HepG2 (cell line): ENCODE results near the gene C17orf58. TPM values are rescaled to one million over a fixed set of nuclear protein-coding genes. Genes with fewer than 3 reads are reported as not detected.
A peak's percentile ranks its signal among the peaks of the same experiment; 100 is the strongest.

Experiments used
- NAIF1 ChIP-seq: sonication (generic); formaldehyde crosslinking; IDR thresholded peaks from 2 replicates; pipeline ENCODE4 v1.5.0; 2020; ENCODE audit warnings: mild to moderate bottlenecking, missing genetic modification reagents, borderline replicate concordance
- NR3C1 ChIP-seq: sonication (generic); formaldehyde crosslinking; IDR thresholded peaks from 2 replicates; pipeline ENCODE4 v1.4.0; 2020; ENCODE audit warnings: missing genetic modification reagents
- PLRG1 ChIP-seq: fragments of 450-650 bp; conservative IDR thresholded peaks from 2 replicates; pipeline ENCODE4 v1.6.1; 2016
- U2AF1 ChIP-seq: fragments of 200-400 bp; formaldehyde crosslinking; optimal IDR thresholded peaks from 2 replicates; pipeline ENCODE3; 2017; ENCODE audit warnings: mild to moderate bottlenecking, low read depth, low read length
- XBP1 ChIP-seq: sonication (generic); formaldehyde crosslinking; IDR thresholded peaks from 2 replicates; pipeline ENCODE4 v1.5.0; 2020; ENCODE audit warnings: missing genetic modification reagents
- YY1 ChIP-seq: IDR thresholded peaks from 2 replicates; pipeline ENCODE4 v1.6.1; 2011; ENCODE audit warnings: low read length, low read depth, moderate library complexity, mild to moderate bottlenecking; ENCODE audit not compliant: insufficient read depth, insufficient replicate concordance
- ZMYM3 ChIP-seq: sonication (generic); formaldehyde crosslinking; IDR thresholded peaks from 2 replicates; pipeline ENCODE4 v1.5.1; 2020; ENCODE audit warnings: mild to moderate bottlenecking, missing genetic modification reagents
- ZNF878 ChIP-seq: sonication (generic); formaldehyde crosslinking; IDR thresholded peaks from 2 replicates; pipeline ENCODE4 v1.8.1; 2023; ENCODE audit warnings: mild to moderate bottlenecking, missing genetic modification reagents, moderate library complexity
- polyA plus RNA-seq, 8 experiments: library from polyadenylated mRNA; depleted of rRNA in 3 of 8; stranded (reverse) in 7 of 8; unstranded in 1 of 8; fragments of >200 nt; fragmentation: Illumina TruSeq in 4 of 8; extraction: Trizol in 4 of 8; gene quantifications; 2 replicates each; pipeline versions ENCODE4 v1.2.1 to v1.2.3, GENCODE V29; 2011 to 2016; ENCODE audit warnings: low read depth in 4 of 8, missing spikeins in 1 of 8, mixed read lengths in 1 of 8; ENCODE audit not compliant: insufficient read depth in 1 of 8
- total RNA-seq, 5 experiments: library from RNA; depleted of rRNA; stranded (reverse); fragments of >200 nt; fragmentation: Illumina TruSeq; extraction: Trizol; gene quantifications; 2 replicates each; pipeline ENCODE4 v1.2.3, GENCODE V29; 2016; ENCODE audit warnings: low read depth in 1 of 5
- TF ChIP-seq, protein P1 (sequence below): sonication (generic); formaldehyde crosslinking; IDR thresholded peaks from 2 replicates; pipeline ENCODE4 v1.8.0; 2022; ENCODE audit warnings: mild to moderate bottlenecking, missing genetic modification reagents; ENCODE audit not compliant: insufficient replicate concordance
- TF ChIP-seq, protein P2 (sequence below): sonication (generic); formaldehyde crosslinking; IDR thresholded peaks from 2 replicates; pipeline ENCODE4 v1.4.0; 2020; ENCODE audit warnings: missing genetic modification reagents, borderline replicate concordance
- TF ChIP-seq, protein P3 (sequence below): IDR thresholded peaks from 2 replicates; pipeline ENCODE4 v1.6.1; 2016; ENCODE audit warnings: control low read depth
- TF ChIP-seq, protein P4 (sequence below): IDR thresholded peaks from 2 replicates; pipeline ENCODE4 v1.6.1; 2016
- TF ChIP-seq, protein P5 (sequence below), 2 experiments: sonication (generic) in 1 of 2; formaldehyde crosslinking in 1 of 2; IDR thresholded peaks; 2 replicates each; pipeline versions ENCODE4 v1.6.1 to v1.9.0; 2014 to 2022; ENCODE audit warnings: antibody characterized with exemption in 1 of 2, borderline replicate concordance in 1 of 2, inconsistent platforms in 1 of 2, low read depth in 1 of 2, missing genetic modification reagents in 1 of 2

Gene C17orf58
- total and polyA plus RNA-seq, 2 of the 13 experiments (the other 11 are each of a cell fraction or from before 2014, with no cell fraction given): 15.6 to 15.8 TPM

DNA sequence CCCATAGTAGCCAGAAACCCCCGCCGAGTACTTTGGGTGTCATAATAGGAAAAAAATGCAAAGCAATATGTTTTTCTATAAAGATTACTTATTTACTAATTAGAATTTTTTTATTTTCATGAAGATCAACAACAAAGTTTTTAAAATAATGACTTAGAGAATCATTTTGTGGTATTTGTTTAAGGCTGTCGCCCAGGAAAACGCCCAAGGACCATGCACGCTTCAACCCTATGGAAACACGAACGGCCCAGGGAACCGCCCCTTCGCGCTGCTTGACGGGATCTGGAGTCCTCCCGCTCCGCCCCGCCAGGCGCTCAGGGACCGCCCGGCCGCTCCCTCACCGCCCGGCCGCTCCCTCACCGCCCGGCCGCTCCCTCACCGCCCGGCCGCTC is 38.9 kb upstream of the C17orf58 start (continued):
- TF ChIP-seq, protein P1, sequence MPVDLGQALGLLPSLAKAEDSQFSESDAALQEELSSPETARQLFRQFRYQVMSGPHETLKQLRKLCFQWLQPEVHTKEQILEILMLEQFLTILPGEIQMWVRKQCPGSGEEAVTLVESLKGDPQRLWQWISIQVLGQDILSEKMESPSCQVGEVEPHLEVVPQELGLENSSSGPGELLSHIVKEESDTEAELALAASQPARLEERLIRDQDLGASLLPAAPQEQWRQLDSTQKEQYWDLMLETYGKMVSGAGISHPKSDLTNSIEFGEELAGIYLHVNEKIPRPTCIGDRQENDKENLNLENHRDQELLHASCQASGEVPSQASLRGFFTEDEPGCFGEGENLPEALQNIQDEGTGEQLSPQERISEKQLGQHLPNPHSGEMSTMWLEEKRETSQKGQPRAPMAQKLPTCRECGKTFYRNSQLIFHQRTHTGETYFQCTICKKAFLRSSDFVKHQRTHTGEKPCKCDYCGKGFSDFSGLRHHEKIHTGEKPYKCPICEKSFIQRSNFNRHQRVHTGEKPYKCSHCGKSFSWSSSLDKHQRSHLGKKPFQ: no peak
- TF ChIP-seq, protein P2, sequence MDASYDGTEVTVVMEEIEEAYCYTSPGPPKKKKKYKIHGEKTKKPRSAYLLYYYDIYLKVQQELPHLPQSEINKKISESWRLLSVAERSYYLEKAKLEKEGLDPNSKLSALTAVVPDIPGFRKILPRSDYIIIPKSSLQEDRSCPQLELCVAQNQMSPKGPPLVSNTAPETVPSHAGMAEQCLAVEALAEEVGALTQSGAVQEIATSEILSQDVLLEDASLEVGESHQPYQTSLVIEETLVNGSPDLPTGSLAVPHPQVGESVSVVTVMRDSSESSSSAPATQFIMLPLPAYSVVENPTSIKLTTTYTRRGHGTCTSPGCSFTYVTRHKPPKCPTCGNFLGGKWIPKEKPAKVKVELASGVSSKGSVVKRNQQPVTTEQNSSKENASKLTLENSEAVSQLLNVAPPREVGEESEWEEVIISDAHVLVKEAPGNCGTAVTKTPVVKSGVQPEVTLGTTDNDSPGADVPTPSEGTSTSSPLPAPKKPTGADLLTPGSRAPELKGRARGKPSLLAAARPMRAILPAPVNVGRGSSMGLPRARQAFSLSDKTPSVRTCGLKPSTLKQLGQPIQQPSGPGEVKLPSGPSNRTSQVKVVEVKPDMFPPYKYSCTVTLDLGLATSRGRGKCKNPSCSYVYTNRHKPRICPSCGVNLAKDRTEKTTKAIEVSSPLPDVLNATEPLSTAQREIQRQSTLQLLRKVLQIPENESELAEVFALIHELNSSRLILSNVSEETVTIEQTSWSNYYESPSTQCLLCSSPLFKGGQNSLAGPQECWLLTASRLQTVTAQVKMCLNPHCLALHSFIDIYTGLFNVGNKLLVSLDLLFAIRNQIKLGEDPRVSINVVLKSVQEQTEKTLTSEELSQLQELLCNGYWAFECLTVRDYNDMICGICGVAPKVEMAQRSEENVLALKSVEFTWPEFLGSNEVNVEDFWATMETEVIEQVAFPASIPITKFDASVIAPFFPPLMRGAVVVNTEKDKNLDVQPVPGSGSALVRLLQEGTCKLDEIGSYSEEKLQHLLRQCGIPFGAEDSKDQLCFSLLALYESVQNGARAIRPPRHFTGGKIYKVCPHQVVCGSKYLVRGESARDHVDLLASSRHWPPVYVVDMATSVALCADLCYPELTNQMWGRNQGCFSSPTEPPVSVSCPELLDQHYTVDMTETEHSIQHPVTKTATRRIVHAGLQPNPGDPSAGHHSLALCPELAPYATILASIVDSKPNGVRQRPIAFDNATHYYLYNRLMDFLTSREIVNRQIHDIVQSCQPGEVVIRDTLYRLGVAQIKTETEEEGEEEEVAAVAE: no peak
- TF ChIP-seq NAIF1: peak; percentile 17; the same call in 1 of the 2 replicates
- TF ChIP-seq, protein P3, sequence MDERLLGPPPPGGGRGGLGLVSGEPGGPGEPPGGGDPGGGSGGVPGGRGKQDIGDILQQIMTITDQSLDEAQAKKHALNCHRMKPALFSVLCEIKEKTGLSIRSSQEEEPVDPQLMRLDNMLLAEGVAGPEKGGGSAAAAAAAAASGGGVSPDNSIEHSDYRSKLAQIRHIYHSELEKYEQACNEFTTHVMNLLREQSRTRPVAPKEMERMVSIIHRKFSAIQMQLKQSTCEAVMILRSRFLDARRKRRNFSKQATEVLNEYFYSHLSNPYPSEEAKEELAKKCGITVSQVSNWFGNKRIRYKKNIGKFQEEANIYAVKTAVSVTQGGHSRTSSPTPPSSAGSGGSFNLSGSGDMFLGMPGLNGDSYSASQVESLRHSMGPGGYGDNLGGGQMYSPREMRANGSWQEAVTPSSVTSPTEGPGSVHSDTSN (CRISPR knock-in tag): no peak
- no peak for TF ChIP-seq NR3C1 (CRISPR knock-in tag)
- TF ChIP-seq XBP1 (CRISPR knock-in tag): no peak
- TF ChIP-seq, protein P4, sequence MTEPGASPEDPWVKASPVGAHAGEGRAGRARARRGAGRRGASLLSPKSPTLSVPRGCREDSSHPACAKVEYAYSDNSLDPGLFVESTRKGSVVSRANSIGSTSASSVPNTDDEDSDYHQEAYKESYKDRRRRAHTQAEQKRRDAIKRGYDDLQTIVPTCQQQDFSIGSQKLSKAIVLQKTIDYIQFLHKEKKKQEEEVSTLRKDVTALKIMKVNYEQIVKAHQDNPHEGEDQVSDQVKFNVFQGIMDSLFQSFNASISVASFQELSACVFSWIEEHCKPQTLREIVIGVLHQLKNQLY (CRISPR knock-in tag): 0 out of 2 replicates have a peak, but pooled peaks have one; percentile 15
- TF ChIP-seq U2AF1: peak; percentile 31
- TF ChIP-seq YY1: peak; percentile 32
- TF ChIP-seq ZMYM3 (CRISPR knock-in tag): no peak
- TF ChIP-seq PLRG1: no peak
- TF ChIP-seq ZNF878 (CRISPR knock-in tag): no peak
- TF ChIP-seq, protein P5, sequence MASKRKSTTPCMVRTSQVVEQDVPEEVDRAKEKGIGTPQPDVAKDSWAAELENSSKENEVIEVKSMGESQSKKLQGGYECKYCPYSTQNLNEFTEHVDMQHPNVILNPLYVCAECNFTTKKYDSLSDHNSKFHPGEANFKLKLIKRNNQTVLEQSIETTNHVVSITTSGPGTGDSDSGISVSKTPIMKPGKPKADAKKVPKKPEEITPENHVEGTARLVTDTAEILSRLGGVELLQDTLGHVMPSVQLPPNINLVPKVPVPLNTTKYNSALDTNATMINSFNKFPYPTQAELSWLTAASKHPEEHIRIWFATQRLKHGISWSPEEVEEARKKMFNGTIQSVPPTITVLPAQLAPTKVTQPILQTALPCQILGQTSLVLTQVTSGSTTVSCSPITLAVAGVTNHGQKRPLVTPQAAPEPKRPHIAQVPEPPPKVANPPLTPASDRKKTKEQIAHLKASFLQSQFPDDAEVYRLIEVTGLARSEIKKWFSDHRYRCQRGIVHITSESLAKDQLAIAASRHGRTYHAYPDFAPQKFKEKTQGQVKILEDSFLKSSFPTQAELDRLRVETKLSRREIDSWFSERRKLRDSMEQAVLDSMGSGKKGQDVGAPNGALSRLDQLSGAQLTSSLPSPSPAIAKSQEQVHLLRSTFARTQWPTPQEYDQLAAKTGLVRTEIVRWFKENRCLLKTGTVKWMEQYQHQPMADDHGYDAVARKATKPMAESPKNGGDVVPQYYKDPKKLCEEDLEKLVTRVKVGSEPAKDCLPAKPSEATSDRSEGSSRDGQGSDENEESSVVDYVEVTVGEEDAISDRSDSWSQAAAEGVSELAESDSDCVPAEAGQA (IDR thresholded peaks at IDR 0.05; ENCODE audit: low read depth): 0 out of 2 replicates have a peak, but pooled peaks have one; percentile 7
- TF ChIP-seq, protein P5 (CRISPR knock-in tag; IDR thresholded peaks at IDR 0.05; ENCODE audit: borderline replicate concordance): no peak
